Kidney capillary endothelial cell (primary cell): ENCODE results near the gene UBXN11.

Source experiments
- DNase-seq: peaks from one replicate; pipeline ENCODE4 v3.0.0-alpha.2; 2018; ENCODE audit warnings: low spot score

UBXN11 gene, protein sequence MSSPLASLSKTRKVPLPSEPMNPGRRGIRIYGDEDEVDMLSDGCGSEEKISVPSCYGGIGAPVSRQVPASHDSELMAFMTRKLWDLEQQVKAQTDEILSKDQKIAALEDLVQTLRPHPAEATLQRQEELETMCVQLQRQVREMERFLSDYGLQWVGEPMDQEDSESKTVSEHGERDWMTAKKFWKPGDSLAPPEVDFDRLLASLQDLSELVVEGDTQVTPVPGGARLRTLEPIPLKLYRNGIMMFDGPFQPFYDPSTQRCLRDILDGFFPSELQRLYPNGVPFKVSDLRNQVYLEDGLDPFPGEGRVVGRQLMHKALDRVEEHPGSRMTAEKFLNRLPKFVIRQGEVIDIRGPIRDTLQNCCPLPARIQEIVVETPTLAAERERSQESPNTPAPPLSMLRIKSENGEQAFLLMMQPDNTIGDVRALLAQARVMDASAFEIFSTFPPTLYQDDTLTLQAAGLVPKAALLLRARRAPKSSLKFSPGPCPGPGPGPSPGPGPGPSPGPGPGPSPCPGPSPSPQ

DNA sequence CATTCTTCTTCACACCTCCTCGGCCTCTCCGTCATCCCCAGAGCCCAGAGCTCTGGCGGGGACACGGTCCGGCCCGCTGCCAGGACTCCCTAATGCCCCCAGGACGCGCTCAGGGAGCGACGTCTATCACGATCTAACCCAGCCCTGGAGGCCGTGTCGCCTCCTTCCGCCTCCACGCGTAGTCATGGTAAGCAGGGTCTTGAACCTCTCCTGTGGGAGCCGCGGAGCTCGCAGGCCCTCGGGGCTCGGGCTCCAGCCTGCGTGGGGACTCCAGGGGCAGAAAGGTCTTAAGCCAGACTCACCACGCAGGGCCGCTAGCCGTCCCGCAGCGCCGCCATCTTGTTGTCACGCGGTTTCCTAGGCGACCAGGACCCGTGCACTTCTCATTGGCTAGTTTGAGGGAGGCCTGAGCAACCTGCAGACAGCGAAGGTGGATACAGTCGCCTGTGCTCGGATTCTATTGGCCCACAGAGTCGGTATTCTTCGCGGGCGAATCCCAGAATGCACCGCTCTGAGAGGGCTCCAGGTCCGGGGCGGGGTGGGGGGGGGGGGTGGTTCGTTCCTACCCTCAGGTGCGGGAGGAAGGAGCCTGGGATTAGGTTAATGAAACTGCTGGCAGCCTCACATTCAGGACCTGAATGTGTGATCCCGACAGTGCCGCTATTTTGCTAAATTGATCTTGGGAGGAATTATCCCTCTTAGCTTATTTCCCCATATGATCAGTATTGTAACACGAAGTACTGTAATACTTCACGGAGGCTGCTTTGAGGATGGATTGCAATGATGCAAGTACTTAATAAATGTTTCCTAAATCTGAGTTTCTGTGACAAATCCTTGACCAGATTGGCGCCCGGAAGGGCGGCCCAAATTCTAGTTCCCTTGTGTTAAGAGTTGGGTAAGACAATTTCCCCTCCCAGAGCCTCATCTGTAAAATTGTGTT is at the start of gene UBXN11:
Gene UBXN11 (minus strand): TSS at position 347 of the 940 bp plus-strand sequence. CDS start 3,753 bp downstream, outside the sequence.
- peak; percentile 68 for DNase-seq

DNA sequence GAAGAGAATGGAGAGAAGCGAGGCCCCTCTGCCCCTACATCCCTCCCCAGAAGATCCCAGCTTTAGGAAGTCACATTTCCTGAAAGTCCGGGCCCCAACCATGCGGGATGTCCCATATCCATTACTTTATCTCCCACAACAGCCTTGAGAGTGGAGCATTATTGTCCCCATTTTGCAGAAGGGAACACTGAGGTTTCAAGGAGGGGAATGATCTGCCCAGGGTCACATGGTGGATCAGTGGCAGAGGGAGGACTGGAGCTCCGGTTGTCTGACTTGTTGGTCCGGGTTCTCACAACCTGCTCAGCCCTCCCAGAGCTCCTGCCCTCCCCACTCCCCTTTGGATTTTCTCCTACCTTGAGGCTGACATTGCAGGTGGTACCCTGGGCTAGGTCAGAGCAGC is 49.7 kb upstream of the UBXN11 start:
- DNase-seq, result no peak

DNA sequence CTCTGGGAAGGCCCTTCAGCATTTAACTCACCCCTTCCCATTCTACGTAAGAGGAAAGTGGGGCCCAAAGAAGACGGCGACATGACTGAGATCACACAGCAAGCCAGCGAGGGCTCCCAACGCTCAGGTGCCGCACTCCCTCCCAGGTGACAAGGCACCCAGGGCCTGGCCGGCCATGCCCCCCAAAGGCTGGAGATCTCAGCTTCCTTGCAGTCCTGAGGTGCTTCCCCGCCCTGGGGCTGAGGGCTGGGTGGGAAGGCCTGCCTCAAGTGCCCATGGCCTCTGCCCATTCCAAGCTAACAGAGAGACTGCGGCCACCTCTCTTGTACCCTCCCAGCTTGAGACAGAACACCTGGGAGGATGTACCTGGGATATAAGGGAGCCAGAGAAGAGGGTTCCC is 48.5 kb upstream of the UBXN11 start:
- no peak for DNase-seq

DNA sequence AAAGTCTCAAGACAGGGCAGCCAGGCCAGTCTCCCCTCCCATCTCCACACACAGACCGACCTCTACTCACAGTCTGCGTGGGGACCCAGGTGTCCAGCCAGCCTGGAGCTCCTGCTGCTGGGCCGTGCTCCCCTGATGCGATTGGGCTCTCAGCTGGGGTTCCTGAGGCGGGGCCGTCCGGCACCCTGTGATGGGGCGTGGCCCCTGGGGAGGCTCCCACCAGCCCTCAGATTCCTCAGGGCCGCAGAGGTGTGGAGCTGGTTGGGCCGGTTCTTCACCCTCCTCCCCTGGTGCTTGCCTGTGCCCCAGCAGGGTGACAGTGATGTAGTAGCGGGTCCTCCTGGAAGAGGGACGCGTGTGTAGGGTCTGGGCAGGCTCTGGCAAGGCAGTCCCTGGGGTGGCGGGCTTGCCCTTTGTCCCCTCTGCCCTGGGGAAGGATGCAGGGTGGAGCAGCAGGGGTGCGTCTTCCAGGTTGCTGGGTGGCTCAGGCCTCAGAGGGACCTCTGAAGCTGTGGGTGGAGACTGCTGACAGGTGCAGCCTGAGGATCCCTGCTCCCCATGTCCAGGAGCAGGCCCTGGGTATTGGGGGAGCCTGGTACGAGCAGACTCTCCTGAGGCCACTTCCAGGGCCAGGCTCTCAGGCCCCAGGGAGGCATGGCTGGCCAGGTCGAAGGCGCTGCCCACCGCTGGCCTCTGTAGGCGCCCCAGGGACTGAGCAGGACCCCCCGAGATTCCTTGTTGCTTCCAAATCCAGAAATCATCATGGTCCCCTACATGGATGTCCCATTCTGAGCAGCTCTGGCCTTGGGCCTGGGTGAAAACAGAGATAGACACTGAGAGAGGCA is 47.8 kb upstream of the UBXN11 start, which contains the start of gene CRYBG2:
Gene CRYBG2 (minus strand): TSS at position 155 of the 845 bp plus-strand sequence. CDS start 7,473 bp downstream, outside the sequence.
- DNase-seq, result no peak

DNA sequence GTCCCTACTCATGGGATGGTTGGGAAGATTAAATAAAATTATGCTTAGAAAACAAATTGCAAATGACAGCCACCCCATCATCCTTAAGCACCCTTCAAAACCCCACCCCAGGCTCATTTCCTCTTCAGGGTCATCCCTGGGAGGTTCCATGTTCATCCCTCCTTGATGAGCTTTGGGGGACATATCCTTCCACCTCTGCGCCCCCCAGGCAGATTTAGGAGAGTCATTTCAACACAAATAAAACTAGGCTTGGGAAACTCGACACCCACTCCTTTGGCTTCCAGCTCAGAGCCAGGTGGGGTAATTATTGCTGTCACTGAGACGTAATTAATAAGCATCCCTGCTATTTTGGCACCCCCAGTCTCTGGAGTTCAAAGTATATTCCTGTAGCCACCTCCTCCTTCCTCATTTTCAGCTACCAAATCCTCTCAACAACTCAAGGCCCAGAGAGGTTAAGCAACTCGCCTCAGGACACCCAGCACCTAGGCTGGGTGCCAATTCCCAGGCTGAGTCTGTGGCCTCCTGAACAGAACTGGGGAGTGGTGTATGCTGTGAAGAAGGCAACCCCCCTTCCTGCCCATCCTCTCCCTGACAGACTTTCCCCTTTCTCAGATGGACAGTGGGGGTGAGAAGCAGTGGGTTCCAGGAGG is 46.9 kb upstream of the UBXN11 start:
- no peak for DNase-seq

DNA sequence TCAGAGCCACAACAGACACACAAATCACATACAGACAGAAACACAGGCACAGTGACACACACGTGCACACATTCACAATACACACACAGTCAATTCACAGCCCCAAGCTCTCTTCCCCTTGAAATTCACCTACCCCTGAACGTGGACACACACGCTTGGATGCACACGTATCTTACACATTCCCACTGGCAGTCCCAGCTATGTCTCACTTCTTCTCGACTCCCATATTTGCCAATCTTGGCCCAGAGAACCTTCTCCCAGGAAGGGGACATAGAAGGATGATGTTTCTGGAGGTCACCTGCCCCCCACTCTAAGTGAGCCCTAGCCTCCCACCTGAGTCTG is 45.9 kb upstream of the UBXN11 start:
- DNase-seq, result no peak

DNA sequence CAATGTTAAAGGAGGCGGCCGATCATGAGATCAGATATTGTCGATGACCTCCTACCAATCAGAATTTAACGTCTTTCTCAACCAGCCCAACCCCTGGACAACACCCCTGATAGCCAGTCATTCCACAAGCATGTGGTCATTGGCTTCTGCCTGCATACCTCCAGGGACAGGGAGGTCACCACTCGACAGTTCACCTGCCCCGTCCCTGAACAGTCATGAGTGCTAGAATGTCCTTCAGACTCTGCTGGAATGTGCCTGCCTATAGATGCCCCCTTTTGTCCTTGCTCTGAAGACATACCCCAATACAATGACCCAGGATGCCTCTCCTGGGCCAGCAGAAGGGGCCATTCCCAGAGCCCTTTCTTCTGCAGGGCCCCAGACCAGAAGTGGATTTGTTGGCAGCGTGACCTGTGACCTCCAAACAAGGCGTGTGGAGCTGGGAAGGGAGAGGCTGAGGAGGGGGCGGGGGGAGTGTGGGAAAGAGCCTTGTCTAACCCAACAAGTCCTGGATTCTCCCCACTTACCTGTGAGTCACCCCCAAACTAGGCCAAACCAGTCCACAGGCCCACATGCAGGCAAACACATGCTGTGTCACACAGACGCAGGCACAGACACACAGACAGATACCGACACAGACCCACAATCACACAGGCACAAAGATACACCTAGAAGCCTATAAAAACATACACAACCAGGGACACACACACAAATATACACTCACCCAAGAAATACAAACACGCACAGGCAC is 45.3 kb upstream of the UBXN11 start:
- DNase-seq, result no peak

DNA sequence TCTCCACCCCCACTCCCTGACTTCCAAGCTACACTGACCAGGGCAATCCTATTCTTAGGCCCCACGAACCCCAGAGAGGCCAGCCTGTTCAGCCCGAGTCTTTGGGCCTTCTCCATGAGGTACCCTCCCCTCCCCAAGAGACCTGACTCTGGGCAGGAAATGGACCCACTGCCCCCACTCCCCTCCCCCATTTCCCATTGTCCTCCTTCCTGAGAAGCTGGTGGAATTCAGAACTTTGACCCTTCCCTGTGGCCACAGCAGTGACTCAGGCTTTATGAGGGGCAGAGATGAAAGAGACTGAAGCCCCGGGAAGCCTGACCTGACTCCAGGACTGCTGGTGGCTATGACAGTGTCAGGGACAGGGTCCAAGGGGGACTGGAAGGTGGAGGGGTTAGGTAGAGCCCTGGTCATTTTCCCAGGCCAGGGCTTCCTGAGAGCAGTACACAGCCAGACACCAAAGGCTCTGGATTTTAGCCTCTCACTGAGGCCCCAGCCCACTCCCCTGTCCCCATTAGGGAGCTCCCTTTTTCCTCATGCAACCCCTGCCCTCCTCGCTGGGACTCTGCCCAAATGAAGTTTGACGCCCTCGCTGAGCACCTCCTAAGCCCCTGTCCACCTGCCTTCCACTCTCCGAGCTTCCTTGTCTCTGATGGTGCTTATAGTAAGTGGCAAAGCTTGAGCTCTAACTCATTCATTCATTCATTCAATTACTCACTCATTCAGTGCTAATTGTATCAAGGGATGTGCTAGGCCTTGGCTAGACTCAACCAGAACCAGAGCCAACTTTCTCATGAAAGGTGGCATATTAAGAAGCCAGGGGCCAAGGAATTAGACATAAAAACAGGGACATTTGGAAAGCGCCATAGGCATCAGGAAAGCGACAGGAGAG is 44.5 kb upstream of the UBXN11 start:
- peak; percentile 84 for DNase-seq

DNA sequence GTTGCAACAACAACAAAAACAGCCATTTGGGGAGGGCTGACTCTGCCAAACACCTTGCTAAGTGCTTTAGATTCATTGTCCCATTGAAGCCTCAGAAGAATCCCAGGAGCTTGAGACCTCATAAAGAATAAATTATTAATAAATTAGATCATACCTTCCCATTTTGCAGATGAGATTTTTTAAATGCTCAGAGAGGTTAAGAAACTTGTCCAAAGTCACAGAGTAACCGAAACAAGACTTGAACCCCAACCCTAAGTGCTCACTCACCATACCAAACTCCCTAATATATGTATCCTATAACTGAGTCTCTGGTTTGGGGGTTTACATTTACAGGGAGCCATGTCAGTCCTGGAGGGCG is 43.9 kb upstream of the UBXN11 start:
- DNase-seq, result no peak

DNA sequence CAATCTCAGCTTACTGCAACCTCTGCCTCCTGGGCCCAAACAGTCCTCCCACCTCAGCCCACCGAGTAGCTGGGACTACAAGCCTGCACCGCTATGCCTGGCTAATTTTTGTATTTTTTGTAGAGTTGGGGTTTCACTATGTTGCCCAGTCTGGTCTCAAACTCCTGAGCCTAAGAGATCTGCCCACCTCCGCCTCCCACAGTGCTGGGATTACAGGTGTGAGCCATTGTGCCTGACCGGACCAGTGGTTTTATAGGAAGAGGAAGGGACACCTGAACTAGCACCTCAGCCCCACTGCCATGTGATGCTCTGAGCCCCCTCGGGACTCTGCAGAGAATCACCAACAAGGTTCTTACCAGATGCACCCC is 43.4 kb upstream of the UBXN11 start:
- no peak for DNase-seq

DNA sequence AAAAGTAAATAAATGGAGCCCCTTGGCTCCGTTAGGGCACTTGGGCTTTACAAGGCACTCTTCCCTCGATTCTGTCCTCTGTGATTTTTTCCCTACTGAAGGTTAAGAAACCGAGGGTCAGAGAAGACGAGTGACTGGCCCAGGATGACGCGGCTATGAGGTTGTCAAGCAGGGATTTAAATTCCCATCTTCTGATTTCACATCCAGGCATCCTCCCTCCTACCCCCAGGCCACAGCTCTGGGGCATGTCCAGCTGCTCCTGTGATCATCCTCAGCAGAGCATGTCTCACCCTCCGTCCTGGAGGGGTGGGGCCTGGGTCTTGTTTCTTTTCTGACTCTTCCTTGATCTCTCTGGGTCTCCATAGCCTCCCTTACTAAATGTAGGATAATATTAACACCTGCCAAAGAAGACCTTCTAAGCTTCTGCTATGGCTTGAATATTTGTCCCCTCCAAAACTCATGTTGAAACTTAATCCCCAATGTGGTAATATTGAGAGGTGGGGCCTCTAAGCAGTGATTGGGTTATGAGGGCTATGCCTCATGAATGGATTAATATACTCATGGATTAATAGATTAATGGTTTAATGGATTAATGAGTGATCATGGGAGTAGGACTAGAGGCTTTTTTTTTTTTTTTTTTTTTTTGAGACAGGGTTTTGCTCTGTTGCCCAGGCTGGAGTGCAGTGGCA is 42.9 kb upstream of the UBXN11 start:
- DNase-seq, result no peak

DNA sequence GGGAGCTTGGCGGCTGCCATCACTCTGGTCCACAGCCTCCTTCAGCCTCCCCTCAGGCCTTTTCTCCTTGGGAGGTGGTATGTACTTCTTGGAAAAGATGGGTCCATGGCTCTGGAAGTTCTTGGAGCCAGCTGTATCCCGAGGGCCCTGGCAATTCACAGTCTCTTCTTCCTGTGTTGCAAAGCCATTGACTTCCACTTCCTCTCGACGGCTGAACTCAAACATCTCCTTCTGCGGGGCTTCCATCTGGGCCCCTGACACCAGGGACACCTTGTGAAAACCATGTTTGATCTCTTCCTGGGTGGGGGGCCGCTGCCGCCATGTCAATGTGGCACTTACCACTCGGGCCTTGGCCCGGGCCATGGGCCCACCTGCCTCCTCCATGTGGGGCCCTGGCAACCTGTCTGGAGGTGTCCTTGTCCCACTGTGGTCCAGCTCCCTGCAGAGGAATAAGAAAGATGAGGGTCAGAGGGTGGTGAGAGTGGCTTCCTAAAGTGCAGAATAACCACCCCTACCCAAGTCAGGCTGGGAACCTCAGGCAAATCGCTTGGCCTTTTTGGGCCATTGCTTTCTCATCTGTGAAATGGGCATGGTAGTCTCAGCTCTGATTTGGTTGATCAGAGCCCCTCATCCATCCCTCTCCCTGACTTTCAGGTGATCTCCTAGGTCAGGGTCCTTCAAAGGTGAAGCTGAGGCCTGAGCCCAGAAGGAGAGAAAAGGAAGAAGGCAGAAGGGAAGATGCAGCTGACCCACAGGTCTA is 40.0 kb upstream of the UBXN11 start:
- DNase-seq, result no peak

DNA sequence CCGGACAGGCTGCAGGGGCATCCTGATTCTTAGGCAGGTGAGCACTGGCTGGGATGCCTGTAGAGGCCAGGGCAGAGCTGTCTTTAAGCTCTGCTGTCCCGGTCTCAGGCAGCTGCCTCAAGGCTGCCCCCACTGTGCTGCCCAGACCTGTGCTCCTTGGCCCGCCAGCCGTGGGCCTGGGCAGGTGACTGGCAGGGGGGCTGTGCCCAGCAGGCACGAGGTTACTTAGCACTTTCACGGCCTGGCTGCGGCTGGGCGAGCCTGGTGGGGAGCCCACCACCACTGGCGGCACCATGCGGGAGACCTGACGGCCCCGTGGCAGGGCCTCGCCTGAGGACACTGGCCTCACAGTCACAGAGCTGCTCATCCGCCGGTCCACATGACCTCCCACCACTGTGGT is 39.3 kb upstream of the UBXN11 start:
- DNase-seq, result no peak

DNA sequence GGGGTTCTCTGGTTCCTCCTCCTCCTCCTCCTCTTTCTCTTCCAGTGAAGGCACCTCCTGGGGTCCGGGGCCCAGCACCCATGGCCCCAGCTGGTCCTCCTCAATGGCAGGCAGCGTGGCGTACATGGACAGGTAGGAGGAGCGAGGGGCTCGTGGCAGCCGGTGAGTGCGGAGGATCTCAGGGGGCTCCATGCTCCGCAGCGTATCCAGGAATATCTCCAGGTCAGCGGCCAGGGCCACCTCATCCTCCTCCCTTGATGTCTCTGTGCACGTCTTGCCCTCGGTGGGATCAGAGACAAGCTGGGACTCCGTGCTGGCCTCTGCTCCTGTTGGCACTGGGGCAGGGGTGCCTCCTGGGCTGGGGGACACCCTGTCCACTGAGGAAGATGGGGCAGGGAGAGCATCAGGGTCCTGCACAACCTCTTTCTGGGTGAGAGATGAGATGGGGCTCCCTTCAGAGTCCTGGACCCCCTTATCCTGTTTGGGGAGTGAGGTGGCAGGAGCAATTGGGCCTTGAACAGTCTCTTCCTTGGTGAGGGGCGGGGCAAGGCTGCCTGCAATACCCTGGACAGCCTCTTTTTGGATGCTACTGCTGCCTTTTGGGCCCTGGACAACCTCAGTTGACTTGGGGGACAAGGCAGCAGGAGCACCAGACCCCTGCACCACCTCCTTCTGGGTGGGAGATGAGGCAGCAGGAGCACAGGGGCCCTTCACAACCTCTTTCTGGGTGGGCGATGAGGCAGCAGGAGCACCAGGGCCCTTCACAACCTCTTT is 37.9 kb upstream of the UBXN11 start:
- DNase-seq, result no peak

DNA sequence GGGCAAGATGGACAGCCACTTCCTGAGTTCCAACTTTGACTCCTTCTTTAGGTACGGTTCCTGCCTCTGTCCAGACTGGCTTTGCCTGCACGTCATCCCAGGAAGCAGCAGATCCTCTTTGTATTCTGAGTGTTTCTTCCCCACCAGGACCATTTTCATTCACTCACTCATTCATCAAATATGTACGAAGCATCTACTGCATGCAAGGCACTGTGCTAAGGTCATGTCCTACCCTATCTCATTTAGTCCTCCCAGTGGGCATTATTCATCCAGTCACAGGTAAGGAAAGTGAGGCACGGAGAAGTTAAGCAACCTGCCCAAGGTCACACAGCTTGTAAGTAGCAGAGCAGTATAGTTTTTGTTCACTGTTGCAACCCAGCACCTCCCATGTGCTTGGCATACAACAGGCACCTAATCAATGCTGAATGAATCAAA is 33.6 kb upstream of the UBXN11 start:
- no peak for DNase-seq

DNA sequence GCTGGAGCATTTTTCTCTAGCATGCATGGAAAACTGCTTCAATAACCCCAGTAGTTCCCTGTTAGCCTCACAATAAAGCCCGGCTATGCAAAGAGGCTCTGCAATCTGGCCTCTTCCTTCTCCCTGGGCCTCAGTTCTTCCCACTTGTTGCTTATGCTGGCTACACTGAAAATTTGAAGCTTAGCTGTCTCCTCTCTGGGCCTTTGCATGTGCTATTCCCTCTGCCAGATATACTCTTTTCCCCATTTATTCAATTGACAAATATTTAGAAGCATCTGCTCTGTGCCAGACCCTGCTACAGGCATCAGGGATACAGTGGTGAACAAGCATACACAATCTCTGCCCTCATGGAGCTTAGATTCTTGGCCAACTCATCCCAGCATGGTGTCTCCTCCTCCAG is 32.2 kb upstream of the UBXN11 start:
- DNase-seq, result no peak

DNA sequence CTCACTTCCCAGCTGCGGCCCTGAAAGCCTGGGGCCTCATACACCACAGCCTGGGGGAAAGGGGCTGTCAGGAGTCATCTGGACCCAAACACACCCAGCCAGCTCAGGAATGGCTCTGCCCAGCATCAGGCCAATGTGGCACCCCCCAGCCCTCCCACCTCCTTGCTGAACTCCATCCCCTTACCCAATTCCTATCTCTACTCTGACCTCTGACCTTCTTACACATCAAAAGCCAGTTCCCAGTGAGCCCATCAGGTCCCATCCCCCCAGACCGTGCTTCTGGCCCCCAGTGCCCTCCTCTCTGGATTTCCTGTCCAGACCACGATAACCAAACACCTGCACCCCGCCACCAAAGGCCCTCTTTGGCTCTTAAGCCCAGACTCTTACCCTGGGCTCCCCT is 31.2 kb upstream of the UBXN11 start:
- no peak for DNase-seq

DNA sequence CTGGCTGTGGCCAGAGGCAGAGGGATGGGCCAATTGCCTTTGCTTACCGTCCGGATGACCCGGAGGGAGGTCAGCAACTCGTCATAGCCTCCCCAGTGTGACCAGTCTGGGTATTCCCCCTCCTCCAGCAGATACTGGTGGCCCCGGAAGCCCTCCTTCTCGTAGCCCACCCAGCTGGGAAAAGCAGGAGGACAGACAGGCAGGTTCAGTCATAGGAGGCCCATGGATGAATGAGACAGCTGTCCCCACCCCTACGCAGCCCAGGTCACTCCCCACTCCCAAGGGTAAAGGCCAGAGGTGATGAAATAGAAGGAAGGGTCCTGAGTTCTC is 30.7 kb upstream of the UBXN11 start:
- no peak for DNase-seq
